GM21619 (cell line): Measurements from ENCODE around the gene CCL26.
"Not testable (repeated sequence)": the region's sequence is repeated elsewhere in the genome, so short reads cannot be mapped to it uniquely, and the experiment has no call there.

Source experiments
- ATAC-seq: cut with Tn5 transposase; IDR thresholded peaks from one replicate; pipeline ENCODE4 v1.9.1; 2021; ENCODE audit not compliant: unreplicated experiment

The CCL26 gene

DNA sequence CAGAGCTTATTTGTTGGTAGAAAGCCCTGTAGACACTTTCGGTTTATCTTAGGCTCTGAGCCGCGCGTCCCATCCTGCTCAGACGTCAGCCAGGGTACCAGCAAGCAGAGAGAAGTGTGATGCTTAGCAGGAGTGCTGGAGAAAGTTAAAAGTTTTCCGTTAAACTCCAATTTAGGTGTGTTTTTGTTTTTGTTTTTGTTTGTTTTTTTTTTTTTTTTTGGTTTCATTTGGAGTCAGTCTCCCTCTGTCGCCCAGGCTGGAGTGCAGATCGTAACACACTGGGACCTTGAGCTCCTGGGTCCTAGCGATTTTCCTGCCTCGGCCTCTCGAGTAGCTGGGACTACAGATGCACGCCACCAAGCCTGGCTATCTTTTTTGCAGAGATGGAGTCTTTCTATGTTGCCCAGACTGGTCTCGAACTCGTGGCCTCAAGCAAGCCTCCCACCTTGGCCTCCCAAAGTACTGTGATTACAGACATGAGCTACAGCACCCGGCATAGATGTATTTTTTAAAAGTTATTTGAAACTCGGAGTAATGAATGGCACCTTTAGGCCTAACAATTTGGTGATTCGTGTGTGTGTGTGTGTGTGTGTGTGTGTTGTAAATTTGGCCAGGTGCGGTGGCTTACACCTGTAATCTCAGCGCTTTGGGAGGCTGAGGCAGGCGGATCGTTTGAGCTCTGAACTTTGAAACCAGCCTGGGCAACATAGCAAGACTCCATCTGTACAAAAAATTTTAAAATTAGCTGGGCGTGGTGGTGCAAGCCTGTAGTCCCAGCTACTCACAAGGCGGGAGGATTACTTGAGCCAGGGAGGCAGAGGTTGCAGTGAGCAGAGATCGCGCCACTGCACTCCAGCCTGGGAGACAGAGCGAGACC is 32.0 kb downstream of the CCL26 start:
- ATAC-seq: peak; percentile 32

DNA sequence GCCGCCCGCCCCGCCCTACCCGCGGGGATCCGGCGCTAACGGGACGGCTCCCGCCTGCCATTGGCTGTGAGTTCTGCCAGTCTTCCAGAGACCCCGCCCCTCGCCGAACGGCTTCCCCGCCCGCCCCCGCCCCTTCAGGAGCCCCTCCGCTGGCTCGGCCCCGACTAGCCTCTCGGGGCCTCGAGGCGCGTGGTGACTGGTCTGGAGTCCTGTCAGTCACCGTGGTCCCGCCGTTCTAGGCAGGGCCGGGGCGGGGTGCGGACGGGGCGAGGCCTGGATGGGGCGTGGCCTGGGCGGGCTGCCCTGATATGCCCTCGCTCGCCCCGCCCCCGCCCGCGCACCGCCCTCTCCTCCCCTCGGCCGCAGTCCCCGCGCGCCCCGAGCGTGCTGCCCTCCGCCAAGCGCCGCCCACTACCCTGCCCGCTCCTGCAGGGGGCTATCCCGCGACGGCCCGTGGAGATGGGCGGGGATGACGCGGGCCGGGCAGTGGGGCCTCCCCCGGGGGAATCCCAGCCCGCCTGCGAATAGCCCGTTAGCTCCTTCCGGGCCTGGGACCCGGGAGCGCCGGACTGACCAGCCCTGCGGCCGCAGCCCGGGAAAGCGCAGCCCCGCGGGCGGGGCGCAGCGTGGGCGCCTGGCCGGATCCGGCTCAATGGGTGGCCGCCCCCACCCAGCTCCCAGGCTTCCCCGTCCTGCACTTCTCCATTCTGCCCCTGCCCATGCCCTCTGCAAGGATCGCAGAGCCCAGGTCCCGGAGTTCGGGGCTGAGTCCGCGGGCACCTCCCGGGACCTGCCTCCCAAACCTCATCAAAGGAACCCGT is 32.8 kb downstream of the CCL26 start:
- peak; percentile 84 for ATAC-seq

DNA sequence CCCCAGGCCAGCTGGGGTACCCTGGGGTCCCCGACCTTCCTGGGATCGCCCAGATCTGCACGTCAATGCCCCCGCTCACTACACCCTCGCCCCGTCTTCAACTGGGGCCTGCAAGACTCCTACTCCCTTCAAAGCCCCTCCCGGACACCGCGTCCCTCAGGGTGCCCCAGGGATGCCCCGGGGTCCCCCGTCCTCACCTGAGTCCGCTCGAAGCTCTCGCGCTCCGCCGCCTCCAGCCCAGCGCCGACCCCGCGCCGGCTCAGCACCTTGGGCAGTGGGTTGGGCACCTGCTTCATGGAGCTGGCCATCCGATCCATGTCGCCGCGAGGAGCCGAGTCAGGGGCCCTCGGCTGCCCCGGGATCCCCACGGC is 33.4 kb downstream of the CCL26 start, which contains the start of gene HIP1:
TSS of gene HIP1 (minus strand) at position 338 of the 371 bp plus-strand sequence. CDS start at position 317, 21 bp downstream.
- no peak for ATAC-seq

DNA sequence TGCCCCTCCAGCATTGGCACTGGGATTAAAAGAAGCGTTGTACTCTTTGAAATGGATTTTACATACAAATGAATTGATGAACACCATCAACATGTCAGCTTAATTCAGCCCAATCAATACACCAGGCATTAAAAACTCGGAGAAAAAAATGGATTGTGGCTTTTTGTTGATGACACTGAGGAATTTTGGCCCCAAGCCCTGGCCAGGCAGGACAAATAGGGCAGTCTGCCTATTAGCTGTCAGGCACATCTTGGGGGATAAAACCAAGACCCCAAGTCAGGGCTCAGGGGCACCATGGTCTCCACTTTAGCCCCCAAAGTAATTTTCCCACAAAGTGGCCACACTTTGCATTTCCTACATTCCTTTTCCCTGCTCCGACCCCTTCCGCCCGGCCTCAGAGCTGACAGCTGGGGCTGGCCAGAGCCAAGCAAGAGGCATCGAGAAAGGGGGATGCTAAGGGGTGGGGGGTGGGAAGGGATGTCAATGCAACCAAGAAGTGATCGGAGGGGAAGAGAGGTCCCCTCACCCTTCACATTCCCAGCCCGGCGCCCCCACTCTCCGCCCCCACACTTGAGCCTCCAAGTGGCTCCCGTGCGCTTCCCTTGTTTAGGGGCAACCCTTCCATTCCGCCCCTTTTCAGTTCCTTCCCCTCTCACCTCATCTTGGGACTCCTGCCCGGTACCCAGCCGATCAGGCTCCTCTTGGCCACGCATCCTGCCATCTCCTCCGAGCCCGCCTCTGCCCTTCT is 34.0 kb downstream of the CCL26 start:
- ATAC-seq: peak; percentile 1

DNA sequence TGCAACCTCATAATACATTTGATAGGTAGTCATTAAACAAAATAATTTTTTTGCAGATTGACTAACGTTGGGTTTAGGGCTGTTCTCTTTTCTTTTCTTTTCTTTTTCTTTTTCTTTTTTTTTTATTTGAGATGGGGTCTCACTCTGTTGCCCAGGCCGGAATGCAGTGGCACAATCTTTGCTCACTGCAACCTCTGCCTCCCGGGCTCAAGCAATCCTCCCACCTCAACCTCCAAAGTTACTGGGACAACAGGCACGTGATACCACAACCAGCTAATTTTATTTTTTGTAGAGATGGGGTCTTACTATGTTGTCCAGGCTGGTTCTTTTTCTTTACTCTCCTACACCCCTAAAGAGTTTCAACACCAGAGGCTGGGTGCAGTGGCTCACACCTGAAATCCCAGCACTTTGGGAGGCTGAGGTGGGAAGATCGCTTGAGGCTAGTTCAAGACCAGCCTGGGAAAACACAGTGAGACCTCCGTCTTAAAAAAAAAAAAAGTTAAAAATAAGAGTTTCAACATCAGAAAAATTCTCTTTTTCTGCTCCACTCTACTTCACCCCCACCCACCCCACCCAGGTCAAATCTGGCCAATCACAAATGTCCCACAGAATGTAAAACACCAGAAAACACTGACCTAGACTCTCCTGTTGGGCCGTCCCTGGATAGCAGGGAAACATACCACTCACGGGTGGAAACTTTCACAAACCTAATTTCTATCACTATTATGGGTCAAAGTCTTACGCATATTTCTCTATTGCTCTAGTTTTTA is 36.2 kb downstream of the CCL26 start:
- ATAC-seq: no peak

DNA sequence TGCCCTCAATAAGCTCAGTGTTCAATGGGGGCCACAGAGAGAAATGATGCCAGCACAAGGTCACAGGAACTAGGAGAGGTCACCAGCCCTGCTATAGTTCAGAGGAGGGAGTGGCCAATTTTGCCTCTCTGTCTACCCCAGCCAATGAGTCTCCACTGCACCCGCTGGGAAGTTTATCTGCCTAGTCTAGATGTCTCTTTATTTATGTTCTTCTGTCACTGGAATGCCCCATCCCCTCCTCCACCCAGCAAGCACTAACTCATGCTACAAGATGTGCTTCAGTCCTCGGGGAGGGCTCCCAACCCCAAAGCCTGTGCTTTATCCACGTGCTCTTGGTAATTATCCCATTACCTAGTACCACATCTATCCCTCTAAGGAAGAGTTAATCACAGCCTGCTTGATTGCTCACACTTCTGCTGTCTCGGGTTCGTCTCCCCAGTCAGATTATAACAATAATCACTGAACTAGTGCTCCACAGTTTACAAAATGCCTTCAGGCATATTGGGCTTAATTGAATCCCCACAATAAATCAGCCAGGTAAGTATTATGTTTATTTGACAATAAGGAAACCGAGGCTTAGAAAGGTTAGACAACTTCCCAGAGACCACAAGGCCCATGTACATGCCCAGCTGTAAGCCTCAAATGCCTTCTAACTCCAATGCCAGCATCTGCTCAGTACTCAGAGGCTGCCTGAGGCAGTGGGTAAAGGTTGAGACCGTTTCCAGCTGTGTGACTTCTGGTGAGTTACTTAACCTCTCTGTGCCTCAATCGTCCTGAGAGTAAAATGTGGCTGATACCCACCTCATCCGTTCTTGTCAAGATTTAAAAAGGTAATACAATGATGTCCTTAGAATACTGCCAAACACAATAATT is 37.2 kb downstream of the CCL26 start:
- no peak for ATAC-seq

DNA sequence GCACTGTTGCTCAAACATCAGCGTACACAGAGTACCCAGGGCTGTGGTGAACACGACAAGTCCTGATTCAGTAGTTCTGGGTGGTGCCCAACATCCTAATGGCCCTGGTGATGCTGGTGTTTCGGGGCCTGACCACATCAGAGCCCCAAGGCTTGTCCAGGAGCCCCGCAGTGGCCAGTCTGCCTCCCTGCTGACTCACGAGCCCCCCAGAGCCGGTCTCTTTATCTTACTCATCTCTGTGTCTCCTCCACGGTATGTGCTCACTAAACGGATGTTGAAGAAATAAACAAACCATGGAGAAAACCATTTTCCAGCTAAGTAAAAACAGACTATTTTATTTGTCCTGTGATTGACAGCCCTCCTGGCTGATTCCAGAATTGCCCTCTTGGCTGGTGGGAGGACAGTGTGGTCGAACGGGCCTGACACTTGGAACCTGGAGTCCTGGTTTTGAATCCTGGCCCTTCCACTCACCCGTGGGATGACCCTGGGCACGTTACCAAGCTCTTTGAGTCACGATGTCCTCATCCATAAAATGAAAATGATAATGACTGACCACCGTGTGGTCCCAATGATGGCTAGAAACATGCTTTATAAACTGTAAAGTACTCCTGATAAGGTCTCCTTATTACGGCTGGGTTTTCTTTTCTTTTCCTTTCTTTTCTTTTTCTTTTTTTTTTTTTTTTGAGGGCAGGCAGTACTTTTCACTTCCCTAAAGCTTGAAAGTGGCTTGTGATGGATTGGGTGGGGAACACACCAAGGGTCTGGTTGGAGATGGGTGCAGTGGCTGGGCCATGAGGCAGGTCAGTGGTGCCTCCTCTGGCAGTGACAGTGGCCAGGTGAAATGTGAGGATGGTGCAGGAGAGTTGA is 39.0 kb downstream of the CCL26 start:
- ATAC-seq: no peak

DNA sequence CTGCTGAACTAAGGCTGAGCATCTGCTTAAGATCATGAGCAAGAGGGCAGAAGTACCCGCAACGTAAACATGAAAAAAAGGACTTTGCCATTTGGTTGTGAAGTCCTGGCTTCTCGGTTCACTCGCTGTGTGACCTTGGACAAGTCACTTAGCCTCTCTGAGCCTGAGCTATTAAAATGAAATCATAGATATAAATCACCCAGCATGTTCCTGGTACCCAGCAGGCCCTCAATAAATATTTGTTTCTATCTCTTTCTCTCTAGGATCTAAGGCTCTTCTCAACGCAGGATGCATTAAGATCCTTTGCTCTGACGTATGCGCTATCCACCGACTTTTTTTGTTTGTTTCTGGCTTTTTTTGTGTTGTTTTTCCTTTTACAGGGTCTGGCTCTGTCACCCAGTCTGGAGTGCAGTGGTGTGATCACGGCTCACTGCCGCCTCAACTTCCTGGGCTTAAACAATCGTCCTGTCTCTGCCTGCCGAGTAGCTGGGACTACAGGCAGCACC is 39.9 kb downstream of the CCL26 start:
- ATAC-seq: no peak

DNA sequence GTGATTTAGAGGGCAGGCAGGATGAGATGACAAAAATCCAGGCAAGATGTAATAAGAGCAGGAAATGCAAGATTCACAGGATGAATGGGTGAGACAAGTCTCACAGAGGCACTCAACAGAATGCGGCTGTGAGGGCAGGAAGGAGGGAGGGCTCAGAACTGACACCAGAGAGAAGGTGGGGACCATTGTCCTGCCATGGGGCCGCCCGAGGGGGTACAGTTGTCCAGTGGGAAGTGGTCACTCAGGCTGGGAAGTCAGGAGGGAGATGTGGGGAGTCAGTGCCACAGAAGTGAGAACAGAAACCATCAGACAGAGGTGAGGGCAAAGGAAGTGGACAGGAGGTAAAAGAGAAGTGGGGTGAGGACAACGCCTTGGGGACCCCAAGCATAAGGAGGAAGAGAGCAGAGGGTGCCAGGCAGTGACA is 42.1 kb downstream of the CCL26 start:
- ATAC-seq: no peak

DNA sequence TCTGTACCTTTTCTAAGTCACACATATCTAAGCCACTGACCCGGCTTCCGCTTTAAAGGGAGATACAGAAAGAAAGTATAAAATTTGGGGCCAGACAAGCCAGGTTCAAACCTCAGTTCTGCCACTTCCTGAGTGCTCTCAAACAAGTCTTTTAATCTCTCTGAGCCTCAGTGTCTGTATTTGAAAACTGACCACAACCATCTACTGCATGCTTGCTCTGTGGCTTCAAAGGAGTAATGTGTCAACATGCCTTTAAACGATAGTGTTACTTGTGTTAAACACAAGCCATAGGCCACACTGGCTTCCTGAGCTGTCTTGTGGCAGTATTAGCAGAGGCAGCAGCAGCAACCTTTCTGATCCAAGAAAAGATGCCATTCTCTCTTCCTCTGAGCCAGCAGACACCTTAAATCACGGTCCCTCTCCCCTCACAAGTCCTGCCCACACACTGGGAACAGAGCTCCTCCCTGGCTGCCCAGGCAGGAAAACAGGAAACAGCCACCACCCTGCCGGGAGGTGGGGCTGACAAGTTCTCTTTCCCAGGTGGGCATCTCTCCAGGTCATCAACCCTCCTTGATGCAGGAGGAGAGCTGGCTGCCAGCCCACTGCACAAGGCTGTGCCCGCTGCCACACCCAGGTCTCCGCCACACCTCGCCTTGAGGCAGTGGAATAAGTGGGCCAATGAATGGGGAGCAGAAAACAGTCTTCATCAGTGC is 44.0 kb downstream of the CCL26 start:
- no peak for ATAC-seq

DNA sequence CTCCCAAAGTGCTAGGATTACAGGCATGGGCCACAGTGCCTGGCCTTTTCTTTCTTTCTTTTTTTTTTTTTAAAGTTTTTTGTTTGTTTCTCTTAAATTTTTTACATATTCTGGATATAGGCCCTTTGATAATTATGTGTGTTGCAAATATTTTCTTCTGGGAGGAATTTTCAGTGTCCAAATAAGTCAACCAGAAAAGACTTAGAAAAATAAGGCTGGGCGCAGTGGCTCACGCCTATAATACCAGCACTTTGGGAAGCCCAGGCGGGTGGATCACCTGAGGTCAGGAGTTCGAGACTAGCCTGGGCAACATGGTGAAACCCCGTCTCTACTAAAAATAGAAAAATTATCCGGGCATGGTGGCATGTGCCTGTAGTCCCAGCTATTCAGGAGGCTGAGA is 44.7 kb downstream of the CCL26 start:
- ATAC-seq: not testable (repeated sequence)

DNA sequence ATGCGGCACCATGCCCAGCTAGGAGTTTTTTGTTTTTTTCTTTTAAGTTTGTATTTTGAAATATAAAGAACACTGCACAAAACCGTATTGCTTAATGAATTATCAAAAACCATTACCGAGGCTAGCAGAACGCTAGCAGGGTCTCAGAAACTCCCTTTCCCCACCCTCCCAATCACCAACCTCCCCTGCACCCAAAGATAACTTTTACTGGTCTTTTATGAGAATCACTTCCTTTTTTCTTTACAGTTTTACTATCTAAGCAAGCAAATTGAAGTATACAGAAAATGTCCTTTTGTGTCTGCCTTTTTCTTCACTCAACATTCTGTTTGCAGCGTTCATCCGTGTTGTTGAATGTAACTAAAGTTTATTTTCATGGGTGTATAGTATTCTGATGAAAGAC is 46.7 kb downstream of the CCL26 start:
- no peak for ATAC-seq

DNA sequence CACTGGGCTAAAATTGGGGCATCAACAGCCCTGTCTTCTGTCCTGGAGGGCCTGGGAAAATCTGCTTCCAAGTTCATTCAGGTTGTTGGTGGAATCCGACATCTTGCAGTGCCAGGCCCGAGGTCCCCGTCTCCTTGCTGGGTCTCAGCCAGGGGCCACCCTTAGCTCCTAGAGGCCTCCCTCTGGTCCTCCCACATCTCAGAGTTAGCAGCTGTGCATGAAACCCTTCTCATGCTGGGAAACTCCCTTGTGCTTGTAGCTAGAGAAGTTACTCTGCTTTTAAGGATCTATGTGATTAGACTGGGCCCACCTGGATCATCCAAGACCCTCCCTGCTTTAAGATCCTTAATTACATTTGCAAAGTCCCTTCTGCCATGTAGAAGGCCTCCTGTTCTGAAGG is 48.6 kb downstream of the CCL26 start:
- no peak for ATAC-seq

DNA sequence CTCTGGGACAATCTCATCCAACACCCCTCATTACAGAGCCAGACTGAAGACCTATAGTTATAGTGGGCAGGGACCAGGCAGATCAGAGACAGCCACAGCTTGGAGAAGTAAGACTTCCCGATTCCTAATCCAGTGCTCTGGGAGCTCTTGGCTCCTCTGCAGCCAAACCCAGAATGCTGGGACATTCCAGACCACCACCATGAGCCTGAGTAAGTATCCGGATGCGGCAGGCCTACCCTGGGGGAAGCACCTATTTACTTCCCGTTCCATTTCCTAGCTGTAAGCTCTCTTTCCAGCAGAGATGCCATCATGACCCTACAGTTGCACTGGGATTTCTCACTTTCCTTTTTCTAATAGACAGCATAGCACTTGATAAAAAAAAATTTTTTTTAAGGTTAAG is 49.6 kb downstream of the CCL26 start:
- no peak for ATAC-seq

DNA sequence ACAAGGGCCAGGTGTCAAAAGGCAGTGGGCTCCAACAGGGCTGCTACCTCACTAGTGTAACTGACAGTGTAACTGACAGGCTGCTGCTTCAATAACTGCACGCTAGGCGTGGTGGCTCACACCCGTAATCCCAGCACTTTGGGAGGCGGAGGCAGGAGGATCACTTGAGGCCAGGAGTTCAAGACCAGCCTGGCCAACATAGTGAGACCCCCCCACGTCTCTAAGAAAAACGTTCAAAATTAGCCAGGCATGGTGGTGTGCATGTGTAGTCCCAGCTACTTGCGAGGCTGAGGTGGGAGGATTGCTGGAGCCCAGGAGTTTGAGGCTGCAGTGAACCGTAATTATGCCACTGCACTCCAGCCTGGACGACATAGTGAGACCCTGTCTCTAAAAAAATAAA is 50.1 kb downstream of the CCL26 start:
- ATAC-seq: not testable (repeated sequence)

DNA sequence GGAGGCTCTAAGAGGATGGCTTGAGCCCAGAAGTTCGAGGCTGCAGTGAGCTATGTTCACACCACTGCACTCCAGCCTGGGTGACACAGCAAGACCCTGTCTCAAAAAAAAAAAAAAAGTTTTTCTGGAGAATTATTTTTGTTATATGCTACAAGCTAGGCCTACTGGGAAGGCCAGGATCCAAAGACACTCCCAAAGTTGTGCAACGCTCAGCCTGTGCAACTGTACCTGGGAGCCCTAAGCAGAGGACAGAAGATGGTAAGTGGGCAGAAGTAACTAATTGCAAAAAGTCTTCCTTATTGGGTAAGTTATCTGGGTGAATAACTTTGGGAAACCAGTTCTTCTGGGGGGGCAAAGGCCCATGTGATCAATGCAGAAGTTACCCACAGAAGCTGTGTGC is 50.6 kb downstream of the CCL26 start:
- no peak for ATAC-seq

DNA sequence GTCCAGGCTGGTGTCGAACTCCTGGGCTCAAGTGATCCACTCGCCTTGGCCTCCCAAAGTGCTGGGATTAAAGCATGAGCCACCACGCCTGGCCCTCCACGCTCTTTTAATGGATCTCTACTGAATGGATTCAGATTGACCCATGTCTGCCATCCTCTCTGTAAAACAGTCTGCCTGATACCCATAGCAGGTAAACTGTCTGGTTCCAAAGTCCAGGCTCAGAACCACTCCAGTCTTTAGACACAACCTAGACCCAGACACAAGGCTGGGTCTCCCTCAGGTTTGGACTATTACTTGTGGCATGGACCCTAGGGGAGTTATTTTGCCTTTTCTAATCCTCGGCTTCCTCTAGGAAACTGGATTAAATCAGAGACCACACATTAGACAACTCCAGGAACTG is 52.4 kb downstream of the CCL26 start:
- ATAC-seq: no peak
